T-cell (primary cell): ENCODE results near the gene TRAF4. TPM values are rescaled to one million over a fixed set of nuclear protein-coding genes. Genes with fewer than 3 reads are reported as not detected.

Source experiments
- ATAC-seq, 4 experiments: fragments of 200-7000 bp in 3 of 4; fragments of 150-1000 bp in 1 of 4; cut with Tn5 transposase; replicated peaks in 1 of 4; 1 replicate in 3 of 4; 2 replicates in 1 of 4; pipeline ENCODE4 v1.10.0; 2021; ENCODE audit warnings: moderate library complexity in 3 of 4, mild to moderate bottlenecking in 2 of 4, moderate number of reproducible peaks in 1 of 4
- CTCF ChIA-PET, 2 donors: fragments of 300-600 bp; sonication (Branson Sonifier 250); formaldehyde crosslinking; loops; one replicate each; lab custom pipeline; 2022; ENCODE audit warnings: antibody characterized with exemption in 2 of 2; lab: Charles Lee
- POLR2A ChIA-PET, 2 donors: fragments of 300-600 bp; sonication (Branson Sonifier 250); formaldehyde crosslinking; loops; one replicate each; lab custom pipeline; 2022; ENCODE audit warnings: antibody characterized with exemption in 2 of 2; lab: Charles Lee
- DNase-seq, 35 experiments: peaks; one replicate each; pipeline versions ENCODE4 v3.0.0 to v3.0.0-alpha.2; 2013 to 2023
- H3K27ac ChIP-seq: one replicate; pipeline ENCODE4 v1.5.1; 2013; ENCODE audit warnings: low read length
- H3K27me3 ChIP-seq, 2 experiments: replicated peaks in 1 of 2; 1 replicate in 1 of 2; 2 replicates in 1 of 2; pipeline versions ENCODE4 v1.6.1 to v1.7.0; 2013; ENCODE audit warnings: low read length in 1 of 2, mixed read lengths in 1 of 2; ENCODE audit not compliant: control insufficient read depth in 2 of 2, insufficient read depth in 2 of 2; ENCODE audit errors: extremely low read depth in 1 of 2
- H3K36me3 ChIP-seq, 2 donors: 1 replicate in 1 of 2; 2 replicates in 1 of 2; pipeline versions ENCODE4 v1.6.1 to v1.7.0; 2013; ENCODE audit warnings: low read length in 1 of 2; ENCODE audit not compliant: control insufficient read depth in 2 of 2, insufficient read depth in 1 of 2; ENCODE audit errors: extremely low read depth in 1 of 2
- H3K4me1 ChIP-seq, 2 experiments: 1 replicate in 1 of 2; 2 replicates in 1 of 2; pipeline versions ENCODE4 v1.6.1 to v1.7.0; 2013; ENCODE audit warnings: low read length in 2 of 2, mixed read lengths in 1 of 2; ENCODE audit not compliant: insufficient read depth in 2 of 2, control insufficient read depth in 1 of 2; ENCODE audit errors: extremely low read depth in 1 of 2
- H3K4me3 ChIP-seq, 2 donors: 1 replicate in 1 of 2; 2 replicates in 1 of 2; pipeline versions ENCODE4 v1.5.1 to v1.7.0; 2013; ENCODE audit warnings: mild to moderate bottlenecking in 2 of 2, low read length in 1 of 2, moderate library complexity in 1 of 2; ENCODE audit not compliant: control insufficient read depth in 1 of 2; ENCODE audit errors: extremely low read depth in 1 of 2
- H3K9me3 ChIP-seq: 2 replicates; pipeline ENCODE4 v1.7.0; 2013
- H3K27ac Mint-ChIP-seq, 2 donors: one replicate each; pipeline ENCODE4 v1.8.0; 2020 to 2021; ENCODE audit warnings: mild to moderate bottlenecking in 2 of 2, mixed read lengths in 2 of 2
- H3K27me3 Mint-ChIP-seq, 2 donors: one replicate each; pipeline ENCODE4 v1.8.0; 2021 to 2022; ENCODE audit warnings: mixed read lengths in 2 of 2
- H3K36me3 Mint-ChIP-seq: one replicate; pipeline ENCODE4 v1.8.0; 2021; ENCODE audit warnings: mixed read lengths
- H3K4me1 Mint-ChIP-seq, 3 donors: one replicate each; pipeline ENCODE4 v1.8.0; 2020 to 2022; ENCODE audit warnings: mixed read lengths in 3 of 3, mild to moderate bottlenecking in 1 of 3
- H3K4me3 Mint-ChIP-seq, 3 donors: one replicate each; pipeline ENCODE4 v1.8.0; 2020 to 2022; ENCODE audit warnings: mild to moderate bottlenecking in 3 of 3, mixed read lengths in 3 of 3, moderate library complexity in 3 of 3
- H3K9me3 Mint-ChIP-seq, 3 donors: one replicate each; pipeline ENCODE4 v1.8.0; 2020 to 2022; ENCODE audit warnings: mixed read lengths in 3 of 3
- WGBS: methylation state at CpG from one replicate; pipeline ENCODE4 v1.1.5; 2013; ENCODE audit warnings: missing lambda C conversion rate; ENCODE audit not compliant: insufficient coverage; 5-methylcytosine and 5-hydroxymethylcytosine counted together
- total RNA-seq, 35 experiments: library from RNA in 6 of 35; stranded (reverse) in 6 of 35; fragments of 120-200 nt in 1 of 35; gene quantifications; one replicate each; pipeline versions ENCODE4 v1.2.1 to v1.2.4 and lab custom pipeline; 2013 to 2026

The TRAF4 gene
- total RNA-seq, 5 donors from 2014 or later (not counting 1 experiment from before 2014, with no cell fraction given) = 37.5 to 226 (median 42.5) TPM

- no peaks in the 10 kb centered on the region for H3K9me3 Mint-ChIP-seq
- ChIA-PET CTCF (interaction anchor here in 1 of 2 donors (0.6 kb wide), 1 partner anchor 56 kb away, joined by 5 read pairs; no protein-coding TSS in a partner anchor), POLR2A (interaction anchor here in 1 of 2 donors (0.6 kb wide), 1 partner anchor 304 kb away, joined by 4 read pairs; no protein-coding TSS in a partner anchor)
- ATAC-seq (no peak), DNase-seq (no peak)
- H3K4me3 ChIP-seq = no peak overlapping the region
- H3K27me3 ChIP-seq = peaks cover 0 to 36% of the 10 kb centered on the region in 2 experiments
- no peaks in the 10 kb centered on the region for H3K9me3 ChIP-seq
- peak overlapping the region; percentile 82 to 92 (median 84) for H3K4me3 Mint-ChIP-seq
- peak overlapping the region; percentile 70 to 90 for H3K27ac Mint-ChIP-seq
- WGBS = 94% methylated on average over 3 of the region's 7 CpGs
- H3K4me1 ChIP-seq = peaks cover 0 to 36% of the 10 kb centered on the region in 2 experiments
- peaks cover 10 to 20% (median 15%) of the 10 kb centered on the region in 3 donors for H3K4me1 Mint-ChIP-seq
- H3K36me3 ChIP-seq = no peaks in the 10 kb centered on the region
- no peak overlapping the region for H3K27ac ChIP-seq
- H3K27me3 Mint-ChIP-seq = peaks cover 6 to 18% of the 10 kb centered on the region in 2 donors
- no peaks in the 10 kb centered on the region for H3K36me3 Mint-ChIP-seq
These were observed 31.0 kb upstream of the TRAF4 start for GRCh38 chr17:28712705-28713415.

GRCh38 chr17:28714281-28714680 lies 29.5 kb upstream of the TRAF4 start:
- ATAC-seq (no peak), DNase-seq (no peak)
- Mint-ChIP-seq H3K36me3 (no peaks in the 10 kb centered on the region), H3K27me3 (peaks cover 6 to 27% of the 10 kb centered on the region in 2 donors), H3K27ac (no peak overlapping the region), H3K9me3 (no peaks in the 10 kb centered on the region), H3K4me1 (peaks cover 22 to 31% (median 25%) of the 10 kb centered on the region in 3 donors), H3K4me3 (no peak overlapping the region)
- Histone ChIP-seq H3K36me3 (no peaks in the 10 kb centered on the region), H3K4me1 (peaks cover 2 to 49% of the 10 kb centered on the region in 2 experiments), H3K27me3 (peaks cover 0 to 42% of the 10 kb centered on the region in 2 experiments), H3K9me3 (no peaks in the 10 kb centered on the region), H3K27ac (no peak overlapping the region), H3K4me3 (no peak overlapping the region)
- CTCF ChIA-PET = no interaction called here
- 75% methylated on average over 2 of the region's 3 CpGs for WGBS
- POLR2A ChIA-PET = no interaction called here

GRCh38 chr17:28715217-28715616 lies 28.6 kb upstream of the TRAF4 start:
- H3K4me3 ChIP-seq = no peak overlapping the region
- no CpG with 5 or more reads among the region's 2 CpGs for WGBS
- no peak overlapping the region for H3K27ac Mint-ChIP-seq
- POLR2A ChIA-PET = no interaction called here
- H3K4me1 Mint-ChIP-seq = peaks cover 29 to 40% (median 33%) of the 10 kb centered on the region in 3 donors
- peaks cover 3 to 52% of the 10 kb centered on the region in 2 experiments for H3K4me1 ChIP-seq
- no peak overlapping the region for H3K27ac ChIP-seq
- H3K36me3 ChIP-seq = no peaks in the 10 kb centered on the region
- H3K9me3 ChIP-seq = no peaks in the 10 kb centered on the region
- peaks cover 6 to 29% of the 10 kb centered on the region in 2 donors for H3K27me3 Mint-ChIP-seq
- no peaks in the 10 kb centered on the region for H3K9me3 Mint-ChIP-seq
- ATAC-seq (no peak), DNase-seq (no peak)
- peaks cover 0 to 42% of the 10 kb centered on the region in 2 experiments for H3K27me3 ChIP-seq
- H3K36me3 Mint-ChIP-seq = peaks cover 6% of the 10 kb centered on the region
- CTCF ChIA-PET = no interaction called here
- H3K4me3 Mint-ChIP-seq = no peak overlapping the region

- ATAC-seq (no peak), DNase-seq (peak in 1 of 35 experiments; percentile 15)
- POLR2A ChIA-PET = interaction anchor here in 1 of 2 donors (1.0 kb wide), 1 partner anchor 55 kb away, joined by 4 read pairs; the partner anchor contains the start of genes SDF2 and SUPT6H
- Mint-ChIP-seq H3K4me1 (peaks cover 41 to 45% (median 43%) of the 10 kb centered on the region in 3 donors), H3K9me3 (no peaks in the 10 kb centered on the region), H3K27me3 (peaks cover 6 to 29% of the 10 kb centered on the region in 2 donors), H3K27ac (no peak overlapping the region), H3K36me3 (peaks cover 17% of the 10 kb centered on the region), H3K4me3 (peak overlapping the region; percentile 45 to 98 (median 59))
- Histone ChIP-seq H3K27me3 (peaks cover 0 to 42% of the 10 kb centered on the region in 2 experiments), H3K27ac (no peak overlapping the region), H3K36me3 (peaks cover 0 to 12% of the 10 kb centered on the region in 2 donors), H3K9me3 (no peaks in the 10 kb centered on the region), H3K4me3 (no peak overlapping the region), H3K4me1 (peaks cover 17 to 57% of the 10 kb centered on the region in 2 experiments)
- CTCF ChIA-PET = no interaction called here
- WGBS = 39% methylated on average over 53 of the region's 63 CpGs
These were observed 26.9 kb upstream of the TRAF4 start for GRCh38 chr17:28716740-28717577.

GRCh38 chr17:28717578-28718332 lies 26.1 kb upstream of the TRAF4 start, which contains the start of gene RAB34:
Gene RAB34 (minus strand): TSS chr17:28717868. CDS start chr17:28717266, 602 bp downstream.
- DNase-seq (peak in 1 of 35 experiments; percentile 32), ATAC-seq (peak in 2 of 4 experiments; percentile 28 to 37)
- peaks cover 0 to 42% of the 10 kb centered on the region in 2 experiments for H3K27me3 ChIP-seq
- no peaks in the 10 kb centered on the region for H3K9me3 Mint-ChIP-seq
- ChIA-PET CTCF (no interaction called here), POLR2A (no interaction called here)
- H3K36me3 Mint-ChIP-seq = peaks cover 21% of the 10 kb centered on the region
- no peak within 1 kb of the TSS for H3K27ac ChIP-seq
- peaks cover 17 to 57% of the 10 kb centered on the region in 2 experiments for H3K4me1 ChIP-seq
- no peaks in the 10 kb centered on the region for H3K9me3 ChIP-seq
- WGBS = 29% methylated on average over 39 of the region's 60 CpGs
- no peak within 1 kb of the TSS for H3K4me3 ChIP-seq
- peaks cover 41 to 47% (median 44%) of the 10 kb centered on the region in 3 donors for H3K4me1 Mint-ChIP-seq
- H3K27ac Mint-ChIP-seq = peak within 1 kb of the TSS; percentile 13 to 77
- peaks cover 0 to 19% of the 10 kb centered on the region in 2 donors for H3K36me3 ChIP-seq
- H3K27me3 Mint-ChIP-seq = peaks cover 6 to 29% of the 10 kb centered on the region in 2 donors
- H3K4me3 Mint-ChIP-seq = peak within 1 kb of the TSS; percentile 56 to 98 (median 59)
